ENCODE measurements around the gene SPIRE1.
"Not testable (repeated sequence)": the region's sequence is repeated elsewhere in the genome, so short reads cannot be mapped to it uniquely, and the experiment has no call there.

Gene SPIRE1

DNA sequence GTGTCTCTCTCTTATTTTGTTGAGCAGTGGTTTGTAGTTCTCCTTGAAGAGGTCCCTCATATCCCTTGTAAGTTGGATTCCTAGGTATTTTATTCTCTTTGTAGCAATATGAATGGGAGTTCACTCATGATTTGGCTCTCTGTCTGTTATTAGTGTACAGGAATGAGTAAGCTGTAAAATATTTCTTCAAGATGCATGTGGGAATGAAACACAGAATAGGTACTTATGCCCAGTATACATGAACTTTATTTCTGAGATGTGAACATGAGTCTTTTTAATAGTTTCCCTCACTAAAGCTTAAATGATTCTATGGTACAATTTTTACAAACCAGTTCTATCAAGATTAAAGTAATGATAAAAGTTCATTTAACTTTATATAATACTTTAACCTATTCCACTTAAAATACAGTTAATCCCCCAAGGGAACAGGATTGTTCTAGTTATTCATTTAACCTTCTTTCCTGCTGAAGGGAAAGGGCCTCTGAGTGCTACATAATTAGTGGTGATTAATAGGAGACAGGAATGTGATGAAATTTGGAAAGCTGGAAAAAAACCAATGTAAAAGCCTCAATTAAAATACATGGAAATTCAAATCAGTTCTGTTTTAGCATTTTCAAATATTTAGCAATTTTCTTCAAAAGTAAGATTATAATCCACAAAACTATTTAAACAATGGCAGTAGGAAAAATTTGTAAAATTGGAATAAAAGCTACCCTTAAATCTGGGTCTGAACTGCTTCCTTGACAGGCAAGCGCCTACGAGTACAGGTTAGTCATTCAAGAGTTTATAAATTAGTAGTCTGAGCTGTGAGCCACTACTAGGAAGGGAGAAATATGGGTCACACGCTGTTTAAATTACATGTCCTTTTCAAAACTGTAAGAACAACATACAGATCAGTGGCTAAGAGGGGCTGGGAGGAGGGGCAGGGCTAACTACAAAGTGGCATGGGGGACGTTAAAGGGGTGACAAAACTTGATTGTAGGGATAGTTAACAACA is 28.9 kb downstream of the SPIRE1 start:
- TF ChIP-seq CSDC2 (CRISPR knock-in tag; IDR thresholded peaks at IDR 0.05) (no peak), RARB (CRISPR knock-in tag; IDR thresholded peaks at IDR 0.05) (no peak), ZNF70 (CRISPR knock-in tag; IDR thresholded peaks at IDR 0.05) (no peak), TOX (CRISPR knock-in tag; IDR thresholded peaks at IDR 0.05; ENCODE audit: borderline replicate concordance) (no peak), BACH2 (CRISPR knock-in tag; IDR thresholded peaks at IDR 0.05; ENCODE audit: borderline replicate concordance) (no peak), ZC3H10 (CRISPR knock-in tag; IDR thresholded peaks at IDR 0.05) (no peak), ZFP3 (CRISPR knock-in tag; IDR thresholded peaks at IDR 0.05) (no peak), GLIS3 (CRISPR knock-in tag; IDR thresholded peaks at IDR 0.05) (no peak), ARNTL (CRISPR knock-in tag; IDR thresholded peaks at IDR 0.05; ENCODE audit: borderline replicate concordance, low read depth) (no peak), ZFP30 (CRISPR knock-in tag; IDR thresholded peaks at IDR 0.05) (no peak)
- TF ChIP-seq, protein P1, sequence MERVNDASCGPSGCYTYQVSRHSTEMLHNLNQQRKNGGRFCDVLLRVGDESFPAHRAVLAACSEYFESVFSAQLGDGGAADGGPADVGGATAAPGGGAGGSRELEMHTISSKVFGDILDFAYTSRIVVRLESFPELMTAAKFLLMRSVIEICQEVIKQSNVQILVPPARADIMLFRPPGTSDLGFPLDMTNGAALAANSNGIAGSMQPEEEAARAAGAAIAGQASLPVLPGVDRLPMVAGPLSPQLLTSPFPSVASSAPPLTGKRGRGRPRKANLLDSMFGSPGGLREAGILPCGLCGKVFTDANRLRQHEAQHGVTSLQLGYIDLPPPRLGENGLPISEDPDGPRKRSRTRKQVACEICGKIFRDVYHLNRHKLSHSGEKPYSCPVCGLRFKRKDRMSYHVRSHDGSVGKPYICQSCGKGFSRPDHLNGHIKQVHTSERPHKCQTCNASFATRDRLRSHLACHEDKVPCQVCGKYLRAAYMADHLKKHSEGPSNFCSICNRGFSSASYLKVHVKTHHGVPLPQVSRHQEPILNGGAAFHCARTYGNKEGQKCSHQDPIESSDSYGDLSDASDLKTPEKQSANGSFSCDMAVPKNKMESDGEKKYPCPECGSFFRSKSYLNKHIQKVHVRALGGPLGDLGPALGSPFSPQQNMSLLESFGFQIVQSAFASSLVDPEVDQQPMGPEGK (CRISPR knock-in tag; IDR thresholded peaks at IDR 0.05; ENCODE audit: borderline replicate concordance), result no peak
- TF ChIP-seq, protein P2, sequence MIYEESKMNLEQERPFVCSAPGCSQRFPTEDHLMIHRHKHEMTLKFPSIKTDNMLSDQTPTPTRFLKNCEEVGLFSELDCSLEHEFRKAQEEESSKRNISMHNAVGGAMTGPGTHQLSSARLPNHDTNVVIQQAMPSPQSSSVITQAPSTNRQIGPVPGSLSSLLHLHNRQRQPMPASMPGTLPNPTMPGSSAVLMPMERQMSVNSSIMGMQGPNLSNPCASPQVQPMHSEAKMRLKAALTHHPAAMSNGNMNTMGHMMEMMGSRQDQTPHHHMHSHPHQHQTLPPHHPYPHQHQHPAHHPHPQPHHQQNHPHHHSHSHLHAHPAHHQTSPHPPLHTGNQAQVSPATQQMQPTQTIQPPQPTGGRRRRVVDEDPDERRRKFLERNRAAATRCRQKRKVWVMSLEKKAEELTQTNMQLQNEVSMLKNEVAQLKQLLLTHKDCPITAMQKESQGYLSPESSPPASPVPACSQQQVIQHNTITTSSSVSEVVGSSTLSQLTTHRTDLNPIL (CRISPR knock-in tag; IDR thresholded peaks at IDR 0.05; ENCODE audit: low read depth), result no peak
- peak; percentile 80 for ATAC-seq

DNA sequence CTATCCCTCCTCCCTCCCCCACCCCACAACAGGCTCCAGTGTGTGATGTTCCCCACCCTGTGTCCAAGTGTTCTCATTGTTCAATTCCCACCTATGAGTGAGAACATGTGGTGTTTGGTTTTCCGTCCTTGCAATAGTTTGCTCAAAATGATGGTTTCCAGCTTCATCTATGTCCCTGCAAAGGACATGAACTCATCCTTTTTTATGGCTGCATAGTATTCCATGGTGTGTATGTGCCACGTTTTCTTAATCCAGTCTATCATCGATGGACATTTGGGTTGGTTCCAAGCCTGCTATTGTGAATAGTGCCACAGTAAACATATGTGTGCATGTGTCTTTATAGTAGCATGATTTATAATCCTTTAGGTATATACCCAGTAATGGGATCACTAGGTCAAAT is 30.7 kb downstream of the SPIRE1 start:
- ATAC-seq, result not testable (repeated sequence)

DNA sequence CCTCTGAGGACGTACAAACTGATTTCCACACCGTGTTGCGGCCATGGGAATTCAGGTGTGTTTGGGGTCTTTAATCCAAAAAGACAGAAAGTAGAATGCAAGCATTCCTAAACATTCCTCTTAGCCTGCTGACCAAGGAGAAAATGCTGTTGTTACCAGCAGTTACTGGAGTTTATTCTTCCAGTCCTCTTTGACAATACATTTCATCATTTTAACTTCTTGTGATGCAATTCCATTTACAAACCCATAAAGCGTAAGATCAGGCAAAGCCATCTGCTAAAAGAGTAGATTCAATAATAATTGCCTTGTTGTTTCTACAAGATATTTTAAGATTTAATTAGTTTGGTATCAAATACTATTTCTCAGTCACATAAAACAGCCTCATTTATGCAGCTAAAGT is 32.7 kb downstream of the SPIRE1 start:
- no peak for ATAC-seq
- TF ChIP-seq ZFP3 (CRISPR knock-in tag; IDR thresholded peaks at IDR 0.05), result no peak

DNA sequence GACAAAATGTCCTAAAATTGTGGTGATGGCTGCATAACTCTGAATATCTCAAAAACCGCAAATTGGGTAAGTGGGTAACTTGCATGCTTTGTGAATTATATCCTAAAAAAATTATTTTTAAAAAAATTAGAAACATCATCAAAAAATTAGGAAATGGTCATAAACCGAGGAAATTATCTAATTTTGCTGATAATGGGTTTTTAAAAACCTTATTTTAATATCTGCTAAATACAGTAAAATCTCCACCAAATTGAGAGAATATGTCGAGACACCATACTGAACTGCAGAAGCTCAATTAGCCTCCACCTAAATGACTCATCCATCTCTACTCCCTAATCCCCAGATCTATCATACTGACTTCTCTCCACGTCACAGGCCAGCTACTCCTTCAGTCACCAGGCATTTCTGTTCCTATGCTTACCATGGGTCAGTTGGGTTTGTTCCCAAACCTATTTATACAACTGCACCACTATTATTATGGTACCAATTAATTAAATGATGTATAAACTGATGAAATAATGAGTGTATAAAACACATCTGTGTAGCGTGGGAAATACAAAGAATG is 36.1 kb downstream of the SPIRE1 start:
- no peak for TF ChIP-seq SNAI2 (CRISPR knock-in tag; IDR thresholded peaks at IDR 0.05)
- TF ChIP-seq, protein P3, sequence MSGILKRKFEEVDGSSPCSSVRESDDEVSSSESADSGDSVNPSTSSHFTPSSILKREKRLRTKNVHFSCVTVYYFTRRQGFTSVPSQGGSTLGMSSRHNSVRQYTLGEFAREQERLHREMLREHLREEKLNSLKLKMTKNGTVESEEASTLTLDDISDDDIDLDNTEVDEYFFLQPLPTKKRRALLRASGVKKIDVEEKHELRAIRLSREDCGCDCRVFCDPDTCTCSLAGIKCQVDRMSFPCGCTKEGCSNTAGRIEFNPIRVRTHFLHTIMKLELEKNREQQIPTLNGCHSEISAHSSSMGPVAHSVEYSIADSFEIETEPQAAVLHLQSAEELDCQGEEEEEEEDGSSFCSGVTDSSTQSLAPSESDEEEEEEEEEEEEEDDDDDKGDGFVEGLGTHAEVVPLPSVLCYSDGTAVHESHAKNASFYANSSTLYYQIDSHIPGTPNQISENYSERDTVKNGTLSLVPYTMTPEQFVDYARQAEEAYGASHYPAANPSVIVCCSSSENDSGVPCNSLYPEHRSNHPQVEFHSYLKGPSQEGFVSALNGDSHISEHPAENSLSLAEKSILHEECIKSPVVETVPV (CRISPR knock-in tag; IDR thresholded peaks at IDR 0.05), result no peak
- TF ChIP-seq GLIS3 (CRISPR knock-in tag; IDR thresholded peaks at IDR 0.05), result no peak
- no peak for TF ChIP-seq CSDC2 (CRISPR knock-in tag; IDR thresholded peaks at IDR 0.05)
- no peak for TF ChIP-seq ISL1 (CRISPR knock-in tag; IDR thresholded peaks at IDR 0.05)
- TF ChIP-seq, protein P4, sequence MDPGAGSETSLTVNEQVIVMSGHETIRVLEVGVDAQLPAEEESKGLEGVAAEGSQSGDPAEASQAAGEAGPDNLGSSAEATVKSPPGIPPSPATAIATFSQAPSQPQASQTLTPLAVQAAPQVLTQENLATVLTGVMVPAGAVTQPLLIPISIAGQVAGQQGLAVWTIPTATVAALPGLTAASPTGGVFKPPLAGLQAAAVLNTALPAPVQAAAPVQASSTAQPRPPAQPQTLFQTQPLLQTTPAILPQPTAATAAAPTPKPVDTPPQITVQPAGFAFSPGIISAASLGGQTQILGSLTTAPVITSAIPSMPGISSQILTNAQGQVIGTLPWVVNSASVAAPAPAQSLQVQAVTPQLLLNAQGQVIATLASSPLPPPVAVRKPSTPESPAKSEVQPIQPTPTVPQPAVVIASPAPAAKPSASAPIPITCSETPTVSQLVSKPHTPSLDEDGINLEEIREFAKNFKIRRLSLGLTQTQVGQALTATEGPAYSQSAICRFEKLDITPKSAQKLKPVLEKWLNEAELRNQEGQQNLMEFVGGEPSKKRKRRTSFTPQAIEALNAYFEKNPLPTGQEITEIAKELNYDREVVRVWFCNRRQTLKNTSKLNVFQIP (CRISPR knock-in tag; IDR thresholded peaks at IDR 0.05; ENCODE audit: borderline replicate concordance, low read depth), result no peak
- no peak for TF ChIP-seq ZC3H10 (CRISPR knock-in tag; IDR thresholded peaks at IDR 0.05)
- no peak for TF ChIP-seq PPARA (CRISPR knock-in tag; IDR thresholded peaks at IDR 0.05; ENCODE audit: borderline replicate concordance)
- no peak for TF ChIP-seq TOX (CRISPR knock-in tag; IDR thresholded peaks at IDR 0.05; ENCODE audit: borderline replicate concordance)
- no peak for TF ChIP-seq ZNF70 (CRISPR knock-in tag; IDR thresholded peaks at IDR 0.05)
- TF ChIP-seq, protein P1 (CRISPR knock-in tag; IDR thresholded peaks at IDR 0.05; ENCODE audit: borderline replicate concordance), result no peak
- no peak for TF ChIP-seq ZNF8 (CRISPR knock-in tag; IDR thresholded peaks at IDR 0.05)
- peak; percentile 97 for ATAC-seq
